HCT116 (cell line): ENCODE results near the gene IFIT5.

Experiments used
- CTCF ChIP-seq, 3 experiments: fragments of 200-600 bp in 1 of 3; sonication (generic) in 1 of 3; IDR thresholded peaks in 2 of 3; conservative IDR thresholded peaks in 1 of 3; 2 replicates each; pipeline ENCODE4 v1.5.1; 2012 to 2017; ENCODE audit warnings: low read depth in 2 of 3, low read length in 2 of 3, antibody characterized with exemption in 1 of 3, borderline replicate concordance in 1 of 3, control low read depth in 1 of 3, mild to moderate bottlenecking in 1 of 3, mixed read lengths in 1 of 3, mixed run types in 1 of 3, moderate library complexity in 1 of 3; ENCODE audit not compliant: insufficient read depth in 1 of 3
- EZH2 ChIP-seq: fragments of 200-600 bp; sonication (generic); IDR thresholded peaks from 2 replicates; pipeline ENCODE4 v1.6.1; 2017; ENCODE audit warnings: antibody characterized with exemption, mixed run types
- POLR2A ChIP-seq: IDR thresholded peaks from 2 replicates; pipeline ENCODE4 v1.7.0; 2011; ENCODE audit warnings: borderline replicate concordance; ENCODE audit not compliant: insufficient read depth, insufficient read length; ENCODE audit errors: extremely low read depth
- POLR2AphosphoS5 ChIP-seq: IDR thresholded peaks from 2 replicates; pipeline ENCODE4 v1.6.1; 2011; ENCODE audit warnings: mild to moderate bottlenecking, low read depth, low read length, moderate library complexity
- REST ChIP-seq: IDR thresholded peaks from 2 replicates; pipeline ENCODE4 v1.6.1; 2012; ENCODE audit warnings: low read depth
- SIN3A ChIP-seq: IDR thresholded peaks from 2 replicates; pipeline ENCODE4 v1.6.1; 2012; ENCODE audit warnings: low read depth
- YY1 ChIP-seq: IDR thresholded peaks from 2 replicates; pipeline ENCODE4 v1.6.1; 2011; ENCODE audit warnings: low read length, low read depth, moderate library complexity, mild to moderate bottlenecking; ENCODE audit not compliant: insufficient replicate concordance; ENCODE audit errors: extremely low read depth
- ZBTB33 ChIP-seq: IDR thresholded peaks from 2 replicates; pipeline ENCODE4 v1.6.1; 2011; ENCODE audit warnings: mild to moderate bottlenecking, low read length, moderate library complexity; ENCODE audit not compliant: insufficient replicate concordance; ENCODE audit errors: extremely low read depth
- ZNF274 ChIP-seq: fragments of 200-500 bp; sonication (Bioruptor generic); IDR thresholded peaks from 2 replicates; pipeline ENCODE4 v1.6.1; 2014; ENCODE audit warnings: mild to moderate bottlenecking, low read depth, low read length, inconsistent platforms

- TF ChIP-seq EZH2 (no peak), CTCF (IDR thresholded peaks at IDR 0.05 in 2 of 3, conservative IDR thresholded peaks at IDR 0.05 in 1 of 3; ENCODE audit: borderline replicate concordance in 1 of 3, insufficient read depth in 1 of 3, low read depth in 2 of 3, low read length in 2 of 3) (no peak), ZBTB33 (no peak), YY1 (no peak), POLR2AphosphoS5 (no peak), POLR2A (no peak), ZNF274 (no peak), SIN3A (no peak), REST (no peak)
Measured at GRCh38 chr10:89454561-89455347, 40.4 kb downstream of the IFIT5 start.
